DND-41 (cell line): ENCODE measurements around the gene THAP2.

Source experiments
- ATAC-seq: fragments of 200-7000 bp; cut with Tn5 transposase; 3 replicates; pipeline ENCODE4 v1.9.1; 2021; ENCODE audit warnings: low read depth; ENCODE audit not compliant: insufficient read depth
- DNase-seq: peaks from one replicate; pipeline ENCODE4 v3.0.0-alpha.2; 2020
- H2AFZ ChIP-seq: 2 replicates; pipeline ENCODE4 v1.6.0; 2012; ENCODE audit warnings: low read depth, low read length
- H3K27ac ChIP-seq: 2 replicates; pipeline ENCODE4 v1.5.1; 2012; ENCODE audit warnings: low read length, inconsistent platforms
- H3K27me3 ChIP-seq: fragments of 200-600 bp; sonication (generic); 2 replicates; pipeline ENCODE4 v1.6.0; 2012; ENCODE audit warnings: low read length, mild to moderate bottlenecking, inconsistent platforms; ENCODE audit not compliant: insufficient read depth, poor library complexity
- H3K36me3 ChIP-seq: 2 replicates; pipeline ENCODE4 v1.5.1; 2012; ENCODE audit warnings: low read length, inconsistent platforms; ENCODE audit not compliant: insufficient read depth
- H3K4me1 ChIP-seq: 2 replicates; pipeline ENCODE4 v1.5.1; 2012; ENCODE audit warnings: mild to moderate bottlenecking, low read length; ENCODE audit not compliant: insufficient read depth
- H3K4me2 ChIP-seq: 2 replicates; pipeline ENCODE4 v1.6.0; 2012; ENCODE audit warnings: mild to moderate bottlenecking, moderate library complexity, low read length, inconsistent platforms; ENCODE audit not compliant: insufficient read depth
- H3K4me3 ChIP-seq, 2 experiments: fragments of 200-600 bp in 1 of 2; shearing (Covaris generic) in 1 of 2; 2 replicates each; pipeline ENCODE4 v1.5.1; 2012 to 2016; ENCODE audit warnings: inconsistent platforms in 2 of 2, low read length in 2 of 2, mild to moderate bottlenecking in 2 of 2, low read depth in 1 of 2, moderate library complexity in 1 of 2
- H3K79me2 ChIP-seq: 2 replicates; pipeline ENCODE4 v1.6.0; 2012; ENCODE audit warnings: low read length, inconsistent platforms; ENCODE audit not compliant: insufficient read depth
- H3K9ac ChIP-seq: 2 replicates; pipeline ENCODE4 v1.6.0; 2012; ENCODE audit warnings: low read depth, mild to moderate bottlenecking, inconsistent platforms, low read length, moderate library complexity
- H3K9me3 ChIP-seq: 2 replicates; pipeline ENCODE4 v1.5.1; 2012; ENCODE audit warnings: low read length, moderate library complexity, mild to moderate bottlenecking, inconsistent platforms; ENCODE audit not compliant: insufficient read depth, severe bottlenecking
- H4K20me1 ChIP-seq: 2 replicates; pipeline ENCODE4 v1.6.0; 2012; ENCODE audit warnings: low read length; ENCODE audit not compliant: insufficient read depth
- EZH2 ChIP-seq: IDR thresholded peaks from 3 replicates; pipeline ENCODE4 v1.6.1; 2012; ENCODE audit warnings: borderline replicate concordance, low read depth, mild to moderate bottlenecking, moderate library complexity, low read length, inconsistent platforms; ENCODE audit not compliant: severe bottlenecking
- TF ChIP-seq, protein P1 (sequence below): IDR thresholded peaks from 2 replicates; pipeline ENCODE4 v1.5.1; 2012; ENCODE audit warnings: borderline replicate concordance, low read length, moderate library complexity, mild to moderate bottlenecking; ENCODE audit not compliant: poor library complexity, severe bottlenecking; ENCODE audit errors: extremely low read depth

THAP2 gene

DNA sequence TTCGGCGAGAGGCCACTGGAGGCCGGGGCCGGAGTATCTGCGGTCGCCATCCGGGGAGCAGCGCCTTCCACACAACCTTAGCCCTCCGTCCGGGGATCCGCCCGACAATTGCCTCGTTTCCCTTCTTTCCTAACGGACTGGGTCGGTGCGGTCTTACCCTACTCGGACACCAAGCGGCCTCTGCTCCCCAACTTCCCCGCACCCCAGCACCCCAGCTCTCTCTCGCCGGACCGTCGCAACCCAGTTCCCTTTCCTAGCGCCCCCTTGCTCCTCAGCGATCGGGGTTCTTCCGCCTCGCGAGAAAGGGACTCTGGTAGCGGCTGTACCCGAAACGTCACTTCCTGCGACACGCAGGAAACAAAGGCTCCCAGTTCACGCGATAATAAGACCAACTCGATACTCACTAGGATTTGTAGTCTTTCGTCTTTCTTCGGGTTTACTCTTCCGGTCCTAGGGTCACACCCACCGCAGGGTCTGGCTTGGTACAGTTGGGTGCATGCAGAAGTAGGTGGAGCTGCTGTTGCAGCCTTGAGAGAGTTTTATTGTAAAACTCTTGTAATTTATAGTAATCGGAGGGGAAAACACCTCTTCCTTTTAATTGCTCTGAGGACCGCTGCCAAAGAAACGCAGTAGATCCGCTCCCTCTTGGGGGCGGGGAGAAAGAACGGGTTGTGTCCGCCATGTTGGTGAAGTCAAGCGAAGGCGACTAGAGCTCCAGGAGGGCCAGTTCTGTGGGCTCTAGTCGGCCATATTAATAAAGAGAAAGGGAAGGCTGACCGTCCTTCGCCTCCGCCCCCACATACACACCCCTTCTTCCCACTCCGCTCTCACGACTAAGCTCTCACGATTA is at the start of gene THAP2, which contains the start of gene ZFC3H1:
THAP2 (plus strand) TSS at position 741 of the 850 bp plus-strand sequence. CDS start 209 bp downstream, outside the sequence.
ZFC3H1 (minus strand) TSS at position 288 of the 850 bp plus-strand sequence; CDS start at position 50, 238 bp downstream.
- peak within 1 kb of the TSS; percentile 50 to 68 for H3K4me3 ChIP-seq
- TF ChIP-seq EZH2, result no peak
- TF ChIP-seq, protein P1, sequence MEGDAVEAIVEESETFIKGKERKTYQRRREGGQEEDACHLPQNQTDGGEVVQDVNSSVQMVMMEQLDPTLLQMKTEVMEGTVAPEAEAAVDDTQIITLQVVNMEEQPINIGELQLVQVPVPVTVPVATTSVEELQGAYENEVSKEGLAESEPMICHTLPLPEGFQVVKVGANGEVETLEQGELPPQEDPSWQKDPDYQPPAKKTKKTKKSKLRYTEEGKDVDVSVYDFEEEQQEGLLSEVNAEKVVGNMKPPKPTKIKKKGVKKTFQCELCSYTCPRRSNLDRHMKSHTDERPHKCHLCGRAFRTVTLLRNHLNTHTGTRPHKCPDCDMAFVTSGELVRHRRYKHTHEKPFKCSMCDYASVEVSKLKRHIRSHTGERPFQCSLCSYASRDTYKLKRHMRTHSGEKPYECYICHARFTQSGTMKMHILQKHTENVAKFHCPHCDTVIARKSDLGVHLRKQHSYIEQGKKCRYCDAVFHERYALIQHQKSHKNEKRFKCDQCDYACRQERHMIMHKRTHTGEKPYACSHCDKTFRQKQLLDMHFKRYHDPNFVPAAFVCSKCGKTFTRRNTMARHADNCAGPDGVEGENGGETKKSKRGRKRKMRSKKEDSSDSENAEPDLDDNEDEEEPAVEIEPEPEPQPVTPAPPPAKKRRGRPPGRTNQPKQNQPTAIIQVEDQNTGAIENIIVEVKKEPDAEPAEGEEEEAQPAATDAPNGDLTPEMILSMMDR, result peak; percentile 49
- H3K27me3 ChIP-seq, result no peaks in the 10 kb centered on the region
- ATAC-seq (peak; percentile 90), DNase-seq (peak; percentile 94)
- peak within 1 kb of the TSS; percentile 68 for H3K9ac ChIP-seq
- H3K4me2 ChIP-seq, result peak within 1 kb of the TSS; percentile 73
- no peaks in the 10 kb centered on the region for H3K9me3 ChIP-seq
- peak within 1 kb of the TSS; percentile 85 for H2AFZ ChIP-seq
- peaks cover 28% of the 10 kb centered on the region for H3K4me1 ChIP-seq
- peak within 1 kb of the TSS; percentile 87 for H3K27ac ChIP-seq
- H3K36me3 ChIP-seq, result peaks cover 26% of the 10 kb centered on the region
- peaks cover 20% of the 10 kb centered on the region; the same call in 1 of the 2 replicates for H4K20me1 ChIP-seq
- H3K79me2 ChIP-seq, result peaks cover 68% of the 10 kb centered on the region

DNA sequence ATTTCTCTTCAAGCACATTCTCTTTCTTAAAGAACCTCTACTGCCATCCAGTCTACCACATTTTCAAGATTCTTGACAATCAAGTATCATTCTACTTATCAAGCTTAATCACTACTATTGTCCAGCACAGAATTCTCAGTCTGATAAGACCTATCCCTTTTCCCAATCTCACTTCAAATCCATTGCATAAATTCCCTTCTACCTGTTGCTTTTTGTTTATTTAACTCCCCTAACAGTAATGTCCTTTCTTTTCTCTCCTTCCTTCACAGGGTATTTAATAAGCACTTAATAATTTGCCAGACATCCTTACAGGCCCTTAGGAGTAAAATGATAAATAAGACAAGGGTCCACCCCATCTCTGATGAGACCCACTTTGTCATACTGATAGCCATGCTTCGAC is 42.2 kb upstream of the THAP2 start:
- no peak overlapping the region for H3K9ac ChIP-seq
- H4K20me1 ChIP-seq, result no peaks in the 10 kb centered on the region
- H3K4me1 ChIP-seq, result no peaks in the 10 kb centered on the region
- no peak overlapping the region for H2AFZ ChIP-seq
- peaks cover 91% of the 10 kb centered on the region for H3K36me3 ChIP-seq
- no peak overlapping the region for H3K4me2 ChIP-seq
- DNase-seq (no peak), ATAC-seq (no peak)
- H3K4me3 ChIP-seq, result no peak overlapping the region
- H3K79me2 ChIP-seq, result no peaks in the 10 kb centered on the region
- no peak overlapping the region for H3K27ac ChIP-seq
- H3K9me3 ChIP-seq, result no peaks in the 10 kb centered on the region
- no peaks in the 10 kb centered on the region for H3K27me3 ChIP-seq
- TF ChIP-seq, protein P1, result no peak
- no peak for TF ChIP-seq EZH2

DNA sequence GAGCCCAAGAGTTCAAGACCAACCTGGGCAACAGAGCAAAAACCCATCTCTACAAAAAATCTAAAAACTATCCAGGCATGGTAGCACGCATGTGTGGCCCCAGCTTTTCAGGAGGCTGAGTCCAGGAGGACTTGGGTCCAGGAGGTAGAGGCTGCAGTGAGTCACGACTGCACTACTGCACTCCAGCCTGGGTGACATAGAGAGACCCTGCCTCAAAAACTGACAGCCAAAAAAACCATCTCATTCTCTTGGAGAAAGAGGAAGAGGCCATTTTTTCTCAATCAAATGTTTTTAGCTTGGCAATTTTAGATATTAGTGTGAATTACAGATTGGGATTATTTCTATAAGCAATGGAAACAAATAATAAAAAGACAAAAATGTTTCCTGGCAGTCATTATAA is 38.6 kb upstream of the THAP2 start:
- no peaks in the 10 kb centered on the region for H3K27me3 ChIP-seq
- no peak overlapping the region for H3K9ac ChIP-seq
- no peaks in the 10 kb centered on the region for H3K79me2 ChIP-seq
- no peak for TF ChIP-seq EZH2
- TF ChIP-seq, protein P1, result no peak
- no peak for ATAC-seq
- peaks cover 95% of the 10 kb centered on the region for H3K36me3 ChIP-seq
- no peak overlapping the region for H3K4me2 ChIP-seq
- DNase-seq, result no peak
- H3K9me3 ChIP-seq, result no peaks in the 10 kb centered on the region
- H3K27ac ChIP-seq, result no peak overlapping the region
- H2AFZ ChIP-seq, result no peak overlapping the region
- H3K4me3 ChIP-seq, result no peak overlapping the region
- H4K20me1 ChIP-seq, result no peaks in the 10 kb centered on the region
- no peaks in the 10 kb centered on the region for H3K4me1 ChIP-seq
